ENCODE data around the gene PSMD11. TPM values are rescaled to one million over a fixed set of nuclear protein-coding genes. Genes with fewer than 3 reads are reported as not detected.

PSMD11 gene
- total RNA-seq, 1 experiment from 2014 or later = 163 TPM

DNA sequence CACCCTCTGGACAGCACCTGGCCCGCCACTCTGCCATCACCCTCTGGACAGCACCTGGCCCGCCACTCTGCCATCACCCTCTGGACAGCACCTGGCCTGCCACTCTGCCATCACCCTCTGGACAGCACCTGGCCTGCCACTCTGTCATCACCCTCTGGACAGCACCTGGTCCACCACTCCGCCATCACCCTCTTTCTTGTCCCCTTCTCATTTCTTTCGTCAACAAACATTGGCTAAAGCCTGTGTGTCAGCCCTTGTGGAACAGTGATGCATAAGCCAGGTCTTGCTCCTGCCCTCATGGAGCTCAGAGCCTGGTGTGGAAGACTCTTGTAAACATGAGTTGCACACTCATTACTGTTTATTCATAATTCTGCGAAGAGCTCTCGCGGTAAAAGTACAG, 73.7 kb downstream of the PSMD11 start:
- CTCF ChIA-PET = no interaction called here
- Histone ChIP-seq H3K79me2 (ENCODE audit: low read length) (no peaks in the 10 kb centered on the region), H3K27me3 (ENCODE audit: low read length) (no peaks in the 10 kb centered on the region), H3K9me3 (ENCODE audit: low read length) (no peaks in the 10 kb centered on the region), H3K4me2 (ENCODE audit: low read length) (no peak overlapping the region), H3K9ac (ENCODE audit: low read length) (no peak overlapping the region), H3F3A (ENCODE audit: low read length, unreplicated experiment) (no peaks in the 10 kb centered on the region), H4K20me1 (ENCODE audit: low read length) (no peaks in the 10 kb centered on the region), H3K27ac (ENCODE audit: low read length) (no peak overlapping the region), H3K36me3 (ENCODE audit: low read depth, low read length) (no peaks in the 10 kb centered on the region), H3K4me3 (ENCODE audit: low read length) (no peak overlapping the region), H3K9me2 (replicated peaks; ENCODE audit: low read length) (no peaks in the 10 kb centered on the region), H3K4me1 (ENCODE audit: insufficient read depth, low read length) (peaks cover 6% of the 10 kb centered on the region; the same call in 1 of the 2 replicates), H2AFZ (ENCODE audit: low read length) (no peak overlapping the region)
- POLR2A ChIA-PET (ENCODE audit: unreplicated experiment) = no interaction called here
- no TSS peak for BruUV-seq (replicated peaks)
- ATAC-seq (no peak), DNase-seq (no peak)
- no peak for TF ChIP-seq EZH2 (IDR thresholded peaks at IDR 0.05; ENCODE audit: low read length, unreplicated experiment)
- TF ChIP-seq, protein P1, sequence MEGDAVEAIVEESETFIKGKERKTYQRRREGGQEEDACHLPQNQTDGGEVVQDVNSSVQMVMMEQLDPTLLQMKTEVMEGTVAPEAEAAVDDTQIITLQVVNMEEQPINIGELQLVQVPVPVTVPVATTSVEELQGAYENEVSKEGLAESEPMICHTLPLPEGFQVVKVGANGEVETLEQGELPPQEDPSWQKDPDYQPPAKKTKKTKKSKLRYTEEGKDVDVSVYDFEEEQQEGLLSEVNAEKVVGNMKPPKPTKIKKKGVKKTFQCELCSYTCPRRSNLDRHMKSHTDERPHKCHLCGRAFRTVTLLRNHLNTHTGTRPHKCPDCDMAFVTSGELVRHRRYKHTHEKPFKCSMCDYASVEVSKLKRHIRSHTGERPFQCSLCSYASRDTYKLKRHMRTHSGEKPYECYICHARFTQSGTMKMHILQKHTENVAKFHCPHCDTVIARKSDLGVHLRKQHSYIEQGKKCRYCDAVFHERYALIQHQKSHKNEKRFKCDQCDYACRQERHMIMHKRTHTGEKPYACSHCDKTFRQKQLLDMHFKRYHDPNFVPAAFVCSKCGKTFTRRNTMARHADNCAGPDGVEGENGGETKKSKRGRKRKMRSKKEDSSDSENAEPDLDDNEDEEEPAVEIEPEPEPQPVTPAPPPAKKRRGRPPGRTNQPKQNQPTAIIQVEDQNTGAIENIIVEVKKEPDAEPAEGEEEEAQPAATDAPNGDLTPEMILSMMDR (conservative IDR thresholded peaks at IDR 0.05; ENCODE audit: low read depth, low read length) = no peak
- no peak for TF ChIP-seq EZH2phosphoT487 (IDR thresholded peaks at IDR 0.05; ENCODE audit: borderline replicate concordance, low read length)
- intact Hi-C loops (cut with micrococcal nuclease) = no loop called here

GRCh38 chr17:32518646-32519227, 74.4 kb downstream of the PSMD11 start:
- H3K27ac ChIP-seq (ENCODE audit: low read length) = no peak overlapping the region
- POLR2A ChIA-PET (ENCODE audit: unreplicated experiment) = no interaction called here
- DNase-seq (no peak), ATAC-seq (no peak)
- H3K4me3 ChIP-seq (ENCODE audit: low read length) = peak overlapping the region; percentile 67
- no peaks in the 10 kb centered on the region for H3K9me2 ChIP-seq (replicated peaks; ENCODE audit: low read length)
- H3K27me3 ChIP-seq (ENCODE audit: low read length) = no peaks in the 10 kb centered on the region
- H3K9ac ChIP-seq (ENCODE audit: low read length) = no peak overlapping the region
- CTCF ChIA-PET = no interaction called here
- intact Hi-C loops (cut with micrococcal nuclease) = no loop called here
- no peaks in the 10 kb centered on the region for H3K79me2 ChIP-seq (ENCODE audit: low read length)
- H3K4me2 ChIP-seq (ENCODE audit: low read length) = peak overlapping the region; percentile 87
- BruUV-seq (replicated peaks) = no TSS peak
- no peak for TF ChIP-seq EZH2phosphoT487 (IDR thresholded peaks at IDR 0.05; ENCODE audit: borderline replicate concordance, low read length)
- no peak for TF ChIP-seq EZH2 (IDR thresholded peaks at IDR 0.05; ENCODE audit: low read length, unreplicated experiment)
- TF ChIP-seq, protein P1 (conservative IDR thresholded peaks at IDR 0.05; ENCODE audit: low read depth, low read length) = no peak
- peaks cover 6% of the 10 kb centered on the region; the same call in 1 of the 2 replicates for H3K4me1 ChIP-seq (ENCODE audit: insufficient read depth, low read length)
- H3F3A ChIP-seq (ENCODE audit: low read length, unreplicated experiment) = no peaks in the 10 kb centered on the region
- H4K20me1 ChIP-seq (ENCODE audit: low read length) = no peaks in the 10 kb centered on the region
- no peaks in the 10 kb centered on the region for H3K9me3 ChIP-seq (ENCODE audit: low read length)
- no peaks in the 10 kb centered on the region for H3K36me3 ChIP-seq (ENCODE audit: low read depth, low read length)
- peak overlapping the region; percentile 82 for H2AFZ ChIP-seq (ENCODE audit: low read length)

Measured in PC-3 (cell line).